Tibial nerve (tissue), 4 donors: ENCODE data around the gene PAX3.

Experiments used
- EP300 ChIP-seq, 2 donors: sonication (generic); formaldehyde crosslinking; IDR thresholded peaks; one replicate each; pipeline ENCODE4 v1.6.1; 2017; ENCODE audit warnings: antibody characterized with exemption in 2 of 2, mild to moderate bottlenecking in 1 of 2
- POLR2A ChIP-seq, 2 donors: fragments of 450-650 bp; IDR thresholded peaks; one replicate each; pipeline ENCODE4 v1.6.1; 2017; ENCODE audit warnings: antibody characterized with exemption in 2 of 2, mild to moderate bottlenecking in 2 of 2, moderate library complexity in 2 of 2
- TF ChIP-seq, protein P1 (sequence below), 5 experiments: fragments of 200-600 bp in 3 of 5; fragments of 450-650 bp in 2 of 5; sonication (generic) in 3 of 5; IDR thresholded peaks; one replicate each; pipeline ENCODE4 v1.5.1; 2016 to 2019; ENCODE audit warnings: antibody characterized with exemption in 5 of 5, mild to moderate bottlenecking in 3 of 5, moderate library complexity in 2 of 5

GRCh38 chr2:222283634-222284033, 15.2 kb downstream of the PAX3 start:
- TF ChIP-seq, protein P1, sequence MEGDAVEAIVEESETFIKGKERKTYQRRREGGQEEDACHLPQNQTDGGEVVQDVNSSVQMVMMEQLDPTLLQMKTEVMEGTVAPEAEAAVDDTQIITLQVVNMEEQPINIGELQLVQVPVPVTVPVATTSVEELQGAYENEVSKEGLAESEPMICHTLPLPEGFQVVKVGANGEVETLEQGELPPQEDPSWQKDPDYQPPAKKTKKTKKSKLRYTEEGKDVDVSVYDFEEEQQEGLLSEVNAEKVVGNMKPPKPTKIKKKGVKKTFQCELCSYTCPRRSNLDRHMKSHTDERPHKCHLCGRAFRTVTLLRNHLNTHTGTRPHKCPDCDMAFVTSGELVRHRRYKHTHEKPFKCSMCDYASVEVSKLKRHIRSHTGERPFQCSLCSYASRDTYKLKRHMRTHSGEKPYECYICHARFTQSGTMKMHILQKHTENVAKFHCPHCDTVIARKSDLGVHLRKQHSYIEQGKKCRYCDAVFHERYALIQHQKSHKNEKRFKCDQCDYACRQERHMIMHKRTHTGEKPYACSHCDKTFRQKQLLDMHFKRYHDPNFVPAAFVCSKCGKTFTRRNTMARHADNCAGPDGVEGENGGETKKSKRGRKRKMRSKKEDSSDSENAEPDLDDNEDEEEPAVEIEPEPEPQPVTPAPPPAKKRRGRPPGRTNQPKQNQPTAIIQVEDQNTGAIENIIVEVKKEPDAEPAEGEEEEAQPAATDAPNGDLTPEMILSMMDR (IDR thresholded peaks at IDR 0.05) = no peak
- TF ChIP-seq POLR2A (IDR thresholded peaks at IDR 0.05) (no peak), EP300 (IDR thresholded peaks at IDR 0.05) (no peak)
